IMR-90 (cell line): Measurements from ENCODE around the gene RAG1. TPM values are rescaled to one million over a fixed set of nuclear protein-coding genes. Genes with fewer than 3 reads are reported as not detected.

Experiments
- ATAC-seq: fragments of 200-7000 bp; cut with Tn5 transposase; 2 replicates; pipeline ENCODE4 v1.9.1; 2020; ENCODE audit warnings: low read depth, mild to moderate bottlenecking, moderate library complexity
- BruUV-seq: library from RNA; stranded (reverse); fragments of 400-500 nt; replicated peaks from 2 replicates; lab custom pipeline; 2021; lab: Mats Ljungman, UMichigan
- CTCF ChIA-PET: fragments of 300-600 bp; formaldehyde crosslinking; extraction: SDS; loops from one replicate; lab custom pipeline; 2021; ENCODE audit warnings: antibody characterized with exemption; lab: Yijun Ruan, JAX
- POLR2A ChIA-PET: fragments of 300-600 bp; sonication (Branson Sonifier 250); formaldehyde crosslinking; loops from one replicate; lab custom pipeline; 2022; ENCODE audit warnings: antibody characterized with exemption; ENCODE audit not compliant: unreplicated experiment; lab: Charles Lee
- DNase-seq: peaks from one replicate; pipeline ENCODE4 v3.0.0; 2013
- H2AFZ ChIP-seq: replicated peaks from 2 replicates; pipeline ENCODE3; 2013; ENCODE audit warnings: low read length, mild to moderate bottlenecking; ENCODE audit not compliant: poor library complexity
- H2AK5ac ChIP-seq: 2 replicates; pipeline ENCODE4 v1.6.1; 2013; ENCODE audit warnings: low read depth, low read length, inconsistent platforms
- H2AK9ac ChIP-seq: replicated peaks from 2 replicates; pipeline ENCODE3; 2013; ENCODE audit warnings: mild to moderate bottlenecking, low read depth, low read length, moderate library complexity; ENCODE audit not compliant: poor library complexity
- H2BK120ac ChIP-seq: 2 replicates; pipeline ENCODE4 v1.6.1; 2013; ENCODE audit warnings: low read depth, low read length, inconsistent platforms
- H2BK15ac ChIP-seq: 3 replicates; pipeline ENCODE4 v1.6.1; 2013; ENCODE audit warnings: low read depth, low read length, inconsistent platforms
- H2BK20ac ChIP-seq: 2 replicates; pipeline ENCODE4 v1.6.1; 2013; ENCODE audit warnings: low read depth, mild to moderate bottlenecking, inconsistent platforms, low read length, moderate library complexity
- H2BK5ac ChIP-seq: 2 replicates; pipeline ENCODE4 v1.6.1; 2013; ENCODE audit warnings: mild to moderate bottlenecking, low read depth, low read length, inconsistent platforms; ENCODE audit not compliant: poor library complexity, severe bottlenecking
- H3K14ac ChIP-seq: replicated peaks from 2 replicates; pipeline ENCODE4 v1.6.1; 2013; ENCODE audit warnings: low read depth, low read length, inconsistent platforms
- H3K18ac ChIP-seq: 2 replicates; pipeline ENCODE4 v1.6.1; 2013; ENCODE audit warnings: low read depth, low read length, control low read depth
- H3K23ac ChIP-seq: 2 replicates; pipeline ENCODE4 v1.6.1; 2013; ENCODE audit warnings: low read depth, low read length, inconsistent platforms
- H3K27ac ChIP-seq: 2 replicates; pipeline ENCODE4 v1.5.1; 2013; ENCODE audit warnings: mild to moderate bottlenecking, control low read depth, low read length; ENCODE audit not compliant: insufficient read depth
- H3K27me3 ChIP-seq: 2 replicates; pipeline ENCODE4 v1.6.1; 2013; ENCODE audit warnings: low read length; ENCODE audit not compliant: control insufficient read depth, insufficient read depth
- H3K36me3 ChIP-seq: 2 replicates; pipeline ENCODE4 v1.6.1; 2013; ENCODE audit warnings: low read length, mixed read lengths; ENCODE audit not compliant: control insufficient read depth, insufficient read depth
- H3K4ac ChIP-seq: 2 replicates; pipeline ENCODE4 v1.6.1; 2013; ENCODE audit warnings: low read depth, low read length, inconsistent platforms
- H3K4me1 ChIP-seq: 2 replicates; pipeline ENCODE4 v1.6.1; 2013; ENCODE audit warnings: low read length, mixed read lengths; ENCODE audit not compliant: control insufficient read depth, insufficient read depth
- H3K4me2 ChIP-seq: 2 replicates; pipeline ENCODE4 v1.6.1; 2013; ENCODE audit warnings: low read depth, mild to moderate bottlenecking, control low read depth, low read length, moderate library complexity
- H3K4me3 ChIP-seq: 2 replicates; pipeline ENCODE4 v1.5.1; 2013; ENCODE audit warnings: low read depth, mild to moderate bottlenecking, control low read depth, low read length, moderate library complexity; ENCODE audit not compliant: insufficient read depth
- H3K56ac ChIP-seq: 2 replicates; pipeline ENCODE4 v1.6.1; 2013; ENCODE audit warnings: low read length, inconsistent platforms; ENCODE audit not compliant: insufficient read depth; ENCODE audit errors: extremely low read depth
- H3K79me1 ChIP-seq, 2 experiments: 2 replicates each; pipeline ENCODE4 v1.6.1; 2013; ENCODE audit warnings: low read length in 2 of 2, inconsistent platforms in 1 of 2, low read depth in 1 of 2
- H3K9ac ChIP-seq: 2 replicates; pipeline ENCODE4 v1.6.1; 2013; ENCODE audit warnings: low read depth, low read length, control low read depth
- H3K9me1 ChIP-seq: 2 replicates; pipeline ENCODE4 v1.6.1; 2013; ENCODE audit warnings: low read length, inconsistent platforms; ENCODE audit not compliant: insufficient read depth
- H3K9me3 ChIP-seq: 2 replicates; pipeline ENCODE4 v1.6.1; 2013; ENCODE audit warnings: low read length; ENCODE audit not compliant: control insufficient read depth, insufficient read depth
- H4K20me1 ChIP-seq: 2 replicates; pipeline ENCODE4 v1.6.1; 2013; ENCODE audit warnings: low read length, inconsistent platforms; ENCODE audit not compliant: insufficient read depth
- H4K5ac ChIP-seq: 2 replicates; pipeline ENCODE4 v1.6.1; 2013; ENCODE audit warnings: mild to moderate bottlenecking, low read depth, low read length, control low read depth
- H4K8ac ChIP-seq, 2 experiments: 2 replicates each; pipeline ENCODE4 v1.6.1; 2013; ENCODE audit warnings: low read depth in 2 of 2, low read length in 2 of 2, control low read depth in 1 of 2, inconsistent platforms in 1 of 2
- H4K91ac ChIP-seq: 2 replicates; pipeline ENCODE4 v1.6.1; 2013; ENCODE audit warnings: low read depth, low read length, inconsistent platforms; ENCODE audit not compliant: insufficient read depth
- BHLHE40 ChIP-seq: fragments of 150-350 bp; IDR thresholded peaks from 2 replicates; pipeline ENCODE4 v1.6.1; 2016; ENCODE audit warnings: mild to moderate bottlenecking, low read depth, low read length
- CEBPB ChIP-seq: IDR thresholded peaks from 2 replicates; pipeline ENCODE4 v1.6.1; 2012; ENCODE audit warnings: low read depth, low read length, improper control_type of control experiment
- CHD1 ChIP-seq: IDR thresholded peaks from 2 replicates; pipeline ENCODE4 v1.6.1; 2012; ENCODE audit warnings: low read depth, low read length, improper control_type of control experiment
- FOS ChIP-seq: fragments of 150-350 bp; IDR thresholded peaks from 2 replicates; pipeline ENCODE4 v1.6.1; 2016; ENCODE audit warnings: low read depth, low read length
- MAFK ChIP-seq: IDR thresholded peaks from 2 replicates; pipeline ENCODE4 v1.6.1; 2012; ENCODE audit warnings: low read depth, low read length, improper control_type of control experiment
- MAZ ChIP-seq: IDR thresholded peaks from 2 replicates; pipeline ENCODE4 v1.6.1; 2012; ENCODE audit warnings: low read depth, mild to moderate bottlenecking, low read length, improper control_type of control experiment, moderate library complexity, borderline replicate concordance
- MXI1 ChIP-seq: IDR thresholded peaks from 2 replicates; pipeline ENCODE4 v1.6.1; 2012; ENCODE audit warnings: low read depth, mild to moderate bottlenecking, low read length, moderate library complexity, borderline replicate concordance
- NFE2L2 ChIP-seq: fragments of 150-350 bp; IDR thresholded peaks from 2 replicates; pipeline ENCODE4 v1.6.1; 2016; ENCODE audit warnings: low read depth, mild to moderate bottlenecking, low read length
- RAD21 ChIP-seq: IDR thresholded peaks from 2 replicates; pipeline ENCODE4 v1.6.1; 2012; ENCODE audit warnings: low read length, improper control_type of control experiment
- RCOR1 ChIP-seq: IDR thresholded peaks from 2 replicates; pipeline ENCODE4 v1.6.1; 2012; ENCODE audit warnings: mild to moderate bottlenecking, low read length, improper control_type of control experiment; ENCODE audit not compliant: insufficient replicate concordance
- RFX5 ChIP-seq: IDR thresholded peaks from 2 replicates; pipeline ENCODE4 v1.8.0; 2012; ENCODE audit warnings: low read depth, mild to moderate bottlenecking, low read length, moderate library complexity
- SMC3 ChIP-seq: fragments of 150-350 bp; IDR thresholded peaks from 2 replicates; pipeline ENCODE4 v1.6.1; 2016; ENCODE audit warnings: low read depth, mild to moderate bottlenecking, antibody characterized with exemption, low read length, moderate library complexity
- WGBS, 2 experiments: methylation state at CpG; one replicate each; pipeline versions ENCODE4 v1.1.5 to v1.1.7; 2013; ENCODE audit warnings: missing lambda C conversion rate in 2 of 2; ENCODE audit not compliant: insufficient read length in 1 of 2; ENCODE audit errors: extremely low coverage in 2 of 2; 5-methylcytosine and 5-hydroxymethylcytosine counted together
- dilution Hi-C: fragments of 300-500 bp; cut with HindIII; formaldehyde crosslinking; loops from one replicate; pipeline ENCODE4 v1.14.3; 2018; ENCODE audit warnings: low sequenced_read_pairs; ENCODE audit not compliant: unreplicated experiment
- in situ Hi-C: fragments of 300-500 bp; cut with MboI; formaldehyde crosslinking; loops from 3 replicates; pipeline ENCODE4 v1.14.3; 2019; ENCODE audit warnings: low sequenced_read_pairs, inconsistent platforms, mixed read lengths
- intact Hi-C: fragments of 100-400 bp; cut with micrococcal nuclease; formaldehyde crosslinking; loops from 2 replicates; pipeline ENCODE4 v1.10.0; 2022
- polyA plus RNA-seq, 3 experiments: library from polyadenylated mRNA; depleted of rRNA; stranded (reverse); fragments of >200 nt; gene quantifications; 2 replicates each; pipeline ENCODE4 v1.2.3, GENCODE V29; 2012; ENCODE audit warnings: low replicate concordance in 1 of 3
- total RNA-seq: library from RNA; depleted of rRNA; stranded (reverse); fragments of >200 nt; gene quantifications from 2 replicates; pipeline ENCODE4 v1.2.3, GENCODE V29; 2012
- TF ChIP-seq, protein P1 (sequence below): conservative IDR thresholded peaks from 2 replicates; pipeline ENCODE4 v1.5.1; 2012; ENCODE audit warnings: mild to moderate bottlenecking, low read depth, low read length, improper control_type of control experiment
- TF ChIP-seq, protein P2 (sequence below): fragments of 150-350 bp; IDR thresholded peaks from 2 replicates; pipeline ENCODE4 v1.6.1; 2016; ENCODE audit warnings: low read depth, mild to moderate bottlenecking, low read length, moderate library complexity, borderline replicate concordance
- TF ChIP-seq, protein P3 (sequence below): fragments of 150-350 bp; IDR thresholded peaks from 2 replicates; pipeline ENCODE4 v1.6.1; 2017; ENCODE audit warnings: mild to moderate bottlenecking, antibody characterized with exemption, low read length, low read depth

RAG1 gene
- total and polyA plus RNA-seq, 2 of the 4 experiments (the other 2 are of a cell fraction), result 0.14 to 0.72 TPM

DNA sequence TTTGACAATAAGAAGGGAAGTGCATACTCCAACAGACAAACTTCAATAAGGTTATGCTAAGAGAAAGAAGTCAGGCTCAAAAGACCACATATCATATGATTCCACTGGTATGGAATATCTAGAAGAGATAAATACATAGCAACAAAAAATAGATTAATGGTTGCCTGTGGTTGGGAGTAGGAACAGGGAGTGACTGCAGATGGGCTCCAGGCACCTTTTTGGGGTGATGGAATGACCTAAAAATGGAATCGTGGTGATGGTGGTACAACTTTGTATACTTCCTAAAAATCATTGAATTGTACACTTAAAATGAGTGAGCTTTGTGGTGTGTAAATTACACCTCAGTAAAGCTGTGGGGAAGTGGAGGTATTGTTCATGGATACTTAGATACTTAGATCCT is 59.2 kb downstream of the RAG1 start:
- CTCF ChIA-PET, result no interaction called here
- Histone ChIP-seq H3K56ac (no peak overlapping the region), H3K4ac (no peak overlapping the region), H3K36me3 (no peaks in the 10 kb centered on the region), H3K23ac (no peak overlapping the region), H3K9ac (no peak overlapping the region), H3K4me3 (no peak overlapping the region), H2BK20ac (no peak overlapping the region), H2AK5ac (no peak overlapping the region), H3K4me1 (no peaks in the 10 kb centered on the region), H3K14ac (no peak overlapping the region), H3K18ac (no peak overlapping the region), H3K9me3 (no peaks in the 10 kb centered on the region), H4K8ac (no peak overlapping the region), H3K27me3 (no peaks in the 10 kb centered on the region), H3K79me1 (no peaks in the 10 kb centered on the region), H4K91ac (no peak overlapping the region), H3K9me1 (no peaks in the 10 kb centered on the region), H4K20me1 (no peaks in the 10 kb centered on the region), H2AFZ (no peak overlapping the region), H2BK15ac (no peak overlapping the region), H2BK120ac (no peak overlapping the region), H2AK9ac (no peak overlapping the region), H3K4me2 (no peak overlapping the region), H2BK5ac (no peak overlapping the region), H3K27ac (no peak overlapping the region), H4K5ac (no peak overlapping the region)
- no peak for ATAC-seq
- intact Hi-C loops (no loop called here), dilution Hi-C loops (no loop called here), in situ Hi-C loops (no loop called here)
- DNase-seq, result no peak
- POLR2A ChIA-PET, result no interaction called here
- no TSS peak for BruUV-seq
- TF ChIP-seq NFE2L2 (no peak), MAZ (no peak), RFX5 (no peak), FOS (no peak), CEBPB (no peak), MAFK (no peak), RCOR1 (no peak), MXI1 (no peak), CHD1 (no peak), RAD21 (no peak), BHLHE40 (no peak), SMC3 (no peak)
- TF ChIP-seq, protein P1, sequence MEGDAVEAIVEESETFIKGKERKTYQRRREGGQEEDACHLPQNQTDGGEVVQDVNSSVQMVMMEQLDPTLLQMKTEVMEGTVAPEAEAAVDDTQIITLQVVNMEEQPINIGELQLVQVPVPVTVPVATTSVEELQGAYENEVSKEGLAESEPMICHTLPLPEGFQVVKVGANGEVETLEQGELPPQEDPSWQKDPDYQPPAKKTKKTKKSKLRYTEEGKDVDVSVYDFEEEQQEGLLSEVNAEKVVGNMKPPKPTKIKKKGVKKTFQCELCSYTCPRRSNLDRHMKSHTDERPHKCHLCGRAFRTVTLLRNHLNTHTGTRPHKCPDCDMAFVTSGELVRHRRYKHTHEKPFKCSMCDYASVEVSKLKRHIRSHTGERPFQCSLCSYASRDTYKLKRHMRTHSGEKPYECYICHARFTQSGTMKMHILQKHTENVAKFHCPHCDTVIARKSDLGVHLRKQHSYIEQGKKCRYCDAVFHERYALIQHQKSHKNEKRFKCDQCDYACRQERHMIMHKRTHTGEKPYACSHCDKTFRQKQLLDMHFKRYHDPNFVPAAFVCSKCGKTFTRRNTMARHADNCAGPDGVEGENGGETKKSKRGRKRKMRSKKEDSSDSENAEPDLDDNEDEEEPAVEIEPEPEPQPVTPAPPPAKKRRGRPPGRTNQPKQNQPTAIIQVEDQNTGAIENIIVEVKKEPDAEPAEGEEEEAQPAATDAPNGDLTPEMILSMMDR, result no peak
- TF ChIP-seq, protein P2, sequence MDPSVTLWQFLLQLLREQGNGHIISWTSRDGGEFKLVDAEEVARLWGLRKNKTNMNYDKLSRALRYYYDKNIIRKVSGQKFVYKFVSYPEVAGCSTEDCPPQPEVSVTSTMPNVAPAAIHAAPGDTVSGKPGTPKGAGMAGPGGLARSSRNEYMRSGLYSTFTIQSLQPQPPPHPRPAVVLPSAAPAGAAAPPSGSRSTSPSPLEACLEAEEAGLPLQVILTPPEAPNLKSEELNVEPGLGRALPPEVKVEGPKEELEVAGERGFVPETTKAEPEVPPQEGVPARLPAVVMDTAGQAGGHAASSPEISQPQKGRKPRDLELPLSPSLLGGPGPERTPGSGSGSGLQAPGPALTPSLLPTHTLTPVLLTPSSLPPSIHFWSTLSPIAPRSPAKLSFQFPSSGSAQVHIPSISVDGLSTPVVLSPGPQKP, result no peak
- TF ChIP-seq, protein P3, sequence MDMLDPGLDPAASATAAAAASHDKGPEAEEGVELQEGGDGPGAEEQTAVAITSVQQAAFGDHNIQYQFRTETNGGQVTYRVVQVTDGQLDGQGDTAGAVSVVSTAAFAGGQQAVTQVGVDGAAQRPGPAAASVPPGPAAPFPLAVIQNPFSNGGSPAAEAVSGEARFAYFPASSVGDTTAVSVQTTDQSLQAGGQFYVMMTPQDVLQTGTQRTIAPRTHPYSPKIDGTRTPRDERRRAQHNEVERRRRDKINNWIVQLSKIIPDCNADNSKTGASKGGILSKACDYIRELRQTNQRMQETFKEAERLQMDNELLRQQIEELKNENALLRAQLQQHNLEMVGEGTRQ, result no peak
- no CpG with 5 or more reads among the region's 1 CpG for WGBS, 2 experiments
